HCT116 (cell line): Measurements from ENCODE around the gene SNED1. TPM values are rescaled to one million over a fixed set of nuclear protein-coding genes. Genes with fewer than 3 reads are reported as not detected.

ENCODE experiments used
- ATAC-seq: fragments of 200-7000 bp; cut with Tn5 transposase; 2 replicates; pipeline ENCODE4 v1.9.1; 2020; ENCODE audit warnings: mild to moderate bottlenecking, moderate library complexity
- BruUV-seq: library from RNA; stranded (reverse); fragments of 400-500 nt; replicated peaks from 2 replicates; lab custom pipeline; 2021; lab: Mats Ljungman, UMichigan
- CTCF ChIA-PET: fragments of 300-600 bp; sonication (Branson Sonifier 250); formaldehyde crosslinking; loops from one replicate; lab custom pipeline; 2021; ENCODE audit warnings: antibody characterized with exemption; lab: Charles Lee
- POLR2A ChIA-PET: fragments of 300-600, 350-600 bp; sonication (Branson Sonifier 250); formaldehyde crosslinking; loops from one replicate; lab custom pipeline; 2021; ENCODE audit warnings: antibody characterized with exemption; lab: Charles Lee
- RAD21 ChIA-PET, 2 experiments: fragments of 300-600 bp; sonication (Branson Sonifier 250); formaldehyde crosslinking; loops; one replicate each; lab custom pipeline; 2023; ENCODE audit warnings: low total read pairs in 2 of 2; ENCODE audit not compliant: uncharacterized antibody in 2 of 2, unreplicated experiment in 2 of 2, low non-redundant PET in 1 of 2; lab: Charles Lee
- DNase-seq: peaks from one replicate; pipeline ENCODE4 v3.0.0-alpha.2; 2010; ENCODE audit warnings: low read depth, low spot score
- H2AFZ ChIP-seq: fragments of 200-600 bp; shearing (Covaris generic), sonication (generic); 2 replicates; pipeline ENCODE4 v1.6.1; 2017; ENCODE audit warnings: low read depth, mixed run types, mixed read lengths, antibody characterized with exemption, low read length; ENCODE audit not compliant: poor library complexity, severe bottlenecking
- H3K27ac ChIP-seq: 2 replicates; pipeline ENCODE4 v1.5.1; 2012; ENCODE audit warnings: low read depth, low read length
- H3K27me3 ChIP-seq: fragments of 200-600 bp; sonication (generic); 2 replicates; pipeline ENCODE4 v1.6.1; 2016; ENCODE audit warnings: mixed run types, low read length, mixed read lengths; ENCODE audit not compliant: insufficient read depth
- H3K36me3 ChIP-seq, 2 experiments: fragments of 200-500 bp in 1 of 2; fragments of 200-600 bp in 1 of 2; sonication (Bioruptor generic) in 1 of 2; sonication (generic) in 1 of 2; 2 replicates each; pipeline versions ENCODE4 v1.5.1 to v1.6.1; 2014 to 2016; ENCODE audit warnings: low read length in 2 of 2, inconsistent platforms in 1 of 2, mixed read lengths in 1 of 2, mixed run types in 1 of 2; ENCODE audit not compliant: insufficient read depth in 2 of 2, control insufficient read depth in 1 of 2
- H3K4me1 ChIP-seq, 2 experiments: fragments of 200-600 bp in 1 of 2; sonication (generic) in 1 of 2; 2 replicates each; pipeline versions ENCODE4 v1.5.1 to v1.6.1; 2012 to 2017; ENCODE audit warnings: low read length in 2 of 2, inconsistent platforms in 1 of 2, mild to moderate bottlenecking in 1 of 2, mixed read lengths in 1 of 2, mixed run types in 1 of 2, moderate library complexity in 1 of 2; ENCODE audit not compliant: insufficient read depth in 2 of 2, control insufficient read depth in 1 of 2
- H3K4me2 ChIP-seq: fragments of 200-600 bp; sonication (generic); 2 replicates; pipeline ENCODE4 v1.6.1; 2017; ENCODE audit warnings: mixed run types, low read length, mixed read lengths
- H3K4me3 ChIP-seq, 2 experiments: fragments of 200-600 bp in 1 of 2; sonication (generic) in 1 of 2; replicated peaks in 1 of 2; 2 replicates each; pipeline ENCODE4 v1.5.1; 2011 to 2016; ENCODE audit warnings: low read length in 2 of 2, control low read depth in 1 of 2, low read depth in 1 of 2, mild to moderate bottlenecking in 1 of 2, mixed read lengths in 1 of 2, mixed run types in 1 of 2
- H3K79me2 ChIP-seq: fragments of 200-600 bp; sonication (generic); 2 replicates; pipeline ENCODE4 v1.6.1; 2017; ENCODE audit warnings: mild to moderate bottlenecking, mixed run types, low read length, moderate library complexity, mixed read lengths; ENCODE audit not compliant: insufficient read depth
- H3K9ac ChIP-seq: fragments of 200-600 bp; sonication (generic); 2 replicates; pipeline ENCODE4 v1.6.1; 2016; ENCODE audit warnings: low read length, mixed read lengths
- H3K9me2 ChIP-seq: fragments of 200-600 bp; sonication (generic), shearing (Covaris generic); 2 replicates; pipeline ENCODE4 v1.6.1; 2017; ENCODE audit warnings: mixed run types, mild to moderate bottlenecking, moderate library complexity; ENCODE audit not compliant: insufficient read depth
- H3K9me3 ChIP-seq, 2 experiments: fragments of 200-500 bp in 1 of 2; fragments of 200-600 bp in 1 of 2; sonication (Bioruptor generic) in 1 of 2; sonication (generic) in 1 of 2; 2 replicates each; pipeline ENCODE4 v1.6.1; 2014 to 2017; ENCODE audit warnings: low read length in 2 of 2, mixed read lengths in 2 of 2, inconsistent platforms in 1 of 2, low read depth in 1 of 2, mild to moderate bottlenecking in 1 of 2, mixed run types in 1 of 2, moderate library complexity in 1 of 2; ENCODE audit not compliant: control insufficient read depth in 1 of 2, insufficient read depth in 1 of 2
- H4K20me1 ChIP-seq: fragments of 200-600 bp; sonication (generic), shearing (Covaris generic); 2 replicates; pipeline ENCODE4 v1.6.1; 2017; ENCODE audit warnings: mixed run types, mild to moderate bottlenecking, moderate library complexity; ENCODE audit not compliant: insufficient read depth
- EGR1 ChIP-seq: IDR thresholded peaks from 2 replicates; pipeline ENCODE4 v1.6.1; 2012; ENCODE audit warnings: low read depth
- EZH2phosphoT487 ChIP-seq: fragments of 200-600 bp; IDR thresholded peaks from 2 replicates; pipeline ENCODE4 v1.6.1; 2018; ENCODE audit warnings: antibody characterized with exemption, borderline replicate concordance
- FOSL1 ChIP-seq: IDR thresholded peaks from 2 replicates; pipeline ENCODE4 v1.6.1; 2012; ENCODE audit warnings: low read depth
- SP1 ChIP-seq: IDR thresholded peaks from 2 replicates; pipeline ENCODE4 v1.6.1; 2012; ENCODE audit warnings: low read depth
- SRF ChIP-seq: IDR thresholded peaks from 2 replicates; pipeline ENCODE4 v1.6.1; 2012; ENCODE audit warnings: low read depth
- ZFX ChIP-seq: fragments of 450-650 bp; IDR thresholded peaks from 2 replicates; pipeline ENCODE4 v1.6.1; 2017
- intact Hi-C: fragments of 100-400 bp; cut with micrococcal nuclease; formaldehyde crosslinking; loops from 2 replicates; pipeline ENCODE4 v1.10.0; 2022
- total RNA-seq: library from RNA; stranded (reverse); gene quantifications from one replicate; pipeline ENCODE4 v1.2.1, GENCODE V29; 2021; ENCODE audit not compliant: unreplicated experiment
- TF ChIP-seq, protein P1 (sequence below): IDR thresholded peaks from 2 replicates; pipeline ENCODE4 v1.6.1; 2011; ENCODE audit warnings: mild to moderate bottlenecking, low read length, moderate library complexity; ENCODE audit not compliant: insufficient replicate concordance; ENCODE audit errors: extremely low read depth
- TF ChIP-seq, protein P2 (sequence below): IDR thresholded peaks from 2 replicates; pipeline ENCODE4 v1.6.1; 2012

SNED1 gene
- total RNA-seq, 1 experiment from 2014 or later = 9.6 TPM

GRCh38 chr2:241121008-241121407, 122.6 kb downstream of the SNED1 start:
- TF ChIP-seq EZH2phosphoT487 (no peak), ZFX (no peak), SP1 (no peak), SRF (no peak), EGR1 (no peak), FOSL1 (no peak)
- TF ChIP-seq, protein P1, sequence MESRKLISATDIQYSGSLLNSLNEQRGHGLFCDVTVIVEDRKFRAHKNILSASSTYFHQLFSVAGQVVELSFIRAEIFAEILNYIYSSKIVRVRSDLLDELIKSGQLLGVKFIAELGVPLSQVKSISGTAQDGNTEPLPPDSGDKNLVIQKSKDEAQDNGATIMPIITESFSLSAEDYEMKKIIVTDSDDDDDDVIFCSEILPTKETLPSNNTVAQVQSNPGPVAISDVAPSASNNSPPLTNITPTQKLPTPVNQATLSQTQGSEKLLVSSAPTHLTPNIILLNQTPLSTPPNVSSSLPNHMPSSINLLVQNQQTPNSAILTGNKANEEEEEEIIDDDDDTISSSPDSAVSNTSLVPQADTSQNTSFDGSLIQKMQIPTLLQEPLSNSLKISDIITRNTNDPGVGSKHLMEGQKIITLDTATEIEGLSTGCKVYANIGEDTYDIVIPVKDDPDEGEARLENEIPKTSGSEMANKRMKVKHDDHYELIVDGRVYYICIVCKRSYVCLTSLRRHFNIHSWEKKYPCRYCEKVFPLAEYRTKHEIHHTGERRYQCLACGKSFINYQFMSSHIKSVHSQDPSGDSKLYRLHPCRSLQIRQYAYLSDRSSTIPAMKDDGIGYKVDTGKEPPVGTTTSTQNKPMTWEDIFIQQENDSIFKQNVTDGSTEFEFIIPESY = no peak
- TF ChIP-seq, protein P2, sequence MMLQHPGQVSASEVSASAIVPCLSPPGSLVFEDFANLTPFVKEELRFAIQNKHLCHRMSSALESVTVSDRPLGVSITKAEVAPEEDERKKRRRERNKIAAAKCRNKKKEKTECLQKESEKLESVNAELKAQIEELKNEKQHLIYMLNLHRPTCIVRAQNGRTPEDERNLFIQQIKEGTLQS = no peak
- no peaks in the 10 kb centered on the region for H4K20me1 ChIP-seq
- H3K36me3 ChIP-seq = peaks cover 0 to 2% of the 10 kb centered on the region in 2 experiments; a peak in 1 of 4 replicates
- H3K9ac ChIP-seq = no peak overlapping the region
- ChIA-PET POLR2A (no interaction called here), RAD21 (no interaction called here), CTCF (no interaction called here)
- H3K27me3 ChIP-seq = no peaks in the 10 kb centered on the region
- intact Hi-C loops = no loop called here
- DNase-seq = no peak
- H3K9me3 ChIP-seq = no peaks in the 10 kb centered on the region
- H3K4me3 ChIP-seq = no peak overlapping the region
- H3K4me1 ChIP-seq = peaks cover 0 to 6% of the 10 kb centered on the region in 2 experiments; a peak in 1 of 4 replicates
- no TSS peak for BruUV-seq
- ATAC-seq = no peak
- H3K9me2 ChIP-seq = no peaks in the 10 kb centered on the region
- no peak overlapping the region for H2AFZ ChIP-seq
- H3K27ac ChIP-seq = no peak overlapping the region
- H3K79me2 ChIP-seq = no peaks in the 10 kb centered on the region
- no peak overlapping the region for H3K4me2 ChIP-seq
